Motor neuron (in vitro differentiated cells): Measurements from ENCODE around the gene BBS2. TPM values are rescaled to one million over a fixed set of nuclear protein-coding genes. Genes with fewer than 3 reads are reported as not detected.
A peak's percentile ranks its signal among the peaks of the same experiment; 100 is the strongest.

ENCODE experiments used
- ATAC-seq, 8 experiments: fragments of 200-7000 bp; cut with Tn5 transposase; replicated peaks in 6 of 8; 2 replicates each; pipeline ENCODE4 v1.8.0; 2021; ENCODE audit warnings: mild to moderate bottlenecking in 8 of 8, moderate library complexity in 8 of 8
- H3K27ac ChIP-seq, 2 donors: fragments of 250-450 bp; sonication (Bioruptor Pico); 2 replicates each; pipeline ENCODE4 v1.9.0; 2021; ENCODE audit warnings: antibody characterized with exemption in 2 of 2, mild to moderate bottlenecking in 2 of 2, moderate library complexity in 1 of 2
- H3K4me1 ChIP-seq, 2 donors: fragments of 250-450 bp; sonication (Bioruptor Pico); replicated peaks in 1 of 2; 2 replicates each; pipeline ENCODE4 v1.6.1; 2021; ENCODE audit warnings: antibody characterized with exemption in 2 of 2, mild to moderate bottlenecking in 2 of 2, moderate library complexity in 1 of 2
- H3K4me3 ChIP-seq, 5 donors: fragments of 250-450 bp; sonication (Bioruptor Pico); 2 replicates each; pipeline ENCODE4 v1.9.0; 2021; ENCODE audit warnings: antibody characterized with exemption in 5 of 5, mild to moderate bottlenecking in 5 of 5, moderate library complexity in 4 of 5
- WGBS, 10 experiments: fragments of 450-650 bp; shearing (Covaris generic); methylation state at CpG; one replicate each; pipeline ENCODE4 v1.0.0; 2022; 5-methylcytosine and 5-hydroxymethylcytosine counted together
- in situ Hi-C, 9 experiments: fragments of 400-800 bp; cut with MboI; loops; one replicate each; pipeline ENCODE4 v1.15.0; 2021; ENCODE audit warnings: low sequenced_read_pairs in 9 of 9, low pct_unique_long_range_greater_than_20kb in 2 of 9; ENCODE audit not compliant: unreplicated experiment in 9 of 9
- total RNA-seq, 8 experiments: library from RNA; unstranded; fragments of 300-600 nt; gene quantifications; 2 replicates each; pipeline versions ENCODE4 v1.2.3 to v1.2.4, GENCODE V29; 2022

BBS2 gene
- total RNA-seq, 8 experiments from 2014 or later: 31.8 to 107 (median 45.7) TPM

DNA sequence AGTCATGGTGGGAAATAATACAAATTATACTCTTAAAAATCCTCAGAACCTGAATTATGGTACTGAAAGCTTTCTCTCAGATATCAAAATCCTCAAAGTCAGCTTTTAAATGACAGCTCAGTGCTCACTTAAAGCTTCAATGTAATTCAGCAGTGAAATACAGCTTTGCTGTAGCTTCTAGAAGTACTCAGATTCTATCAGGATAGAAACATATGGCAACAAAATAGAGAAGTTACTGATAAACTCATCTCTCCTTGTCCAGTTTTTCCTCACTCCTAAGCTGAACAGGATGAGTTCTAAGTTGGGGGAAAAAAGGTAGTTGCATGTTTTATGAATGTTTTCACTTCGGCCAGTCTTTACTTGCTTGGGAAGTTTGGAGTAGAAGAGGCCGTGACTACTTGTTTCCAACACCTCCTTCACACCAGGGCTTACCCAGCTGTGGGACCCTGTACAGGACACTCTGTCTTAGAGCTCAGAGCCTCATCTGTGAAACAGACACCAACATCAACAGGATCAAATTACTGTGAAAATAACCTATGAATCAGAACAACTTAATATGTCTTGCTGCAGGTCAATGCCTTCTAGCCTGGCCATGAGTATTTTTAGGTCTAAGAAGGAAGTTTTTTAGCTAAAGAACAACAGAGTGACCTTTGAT is 38.2 kb downstream of the BBS2 start:
- Histone ChIP-seq H3K27ac (no peak overlapping the region), H3K4me1 (no peaks in the 10 kb centered on the region), H3K4me3 (no peak overlapping the region)
- in situ Hi-C loops: no loop called here
- WGBS, 10 experiments: 40 to 100% (median 88%) methylated on average over 1 to 2 of the region's 2 CpGs; no CpG with 5 or more reads in 3 of the 10 experiments
- no peak for ATAC-seq

DNA sequence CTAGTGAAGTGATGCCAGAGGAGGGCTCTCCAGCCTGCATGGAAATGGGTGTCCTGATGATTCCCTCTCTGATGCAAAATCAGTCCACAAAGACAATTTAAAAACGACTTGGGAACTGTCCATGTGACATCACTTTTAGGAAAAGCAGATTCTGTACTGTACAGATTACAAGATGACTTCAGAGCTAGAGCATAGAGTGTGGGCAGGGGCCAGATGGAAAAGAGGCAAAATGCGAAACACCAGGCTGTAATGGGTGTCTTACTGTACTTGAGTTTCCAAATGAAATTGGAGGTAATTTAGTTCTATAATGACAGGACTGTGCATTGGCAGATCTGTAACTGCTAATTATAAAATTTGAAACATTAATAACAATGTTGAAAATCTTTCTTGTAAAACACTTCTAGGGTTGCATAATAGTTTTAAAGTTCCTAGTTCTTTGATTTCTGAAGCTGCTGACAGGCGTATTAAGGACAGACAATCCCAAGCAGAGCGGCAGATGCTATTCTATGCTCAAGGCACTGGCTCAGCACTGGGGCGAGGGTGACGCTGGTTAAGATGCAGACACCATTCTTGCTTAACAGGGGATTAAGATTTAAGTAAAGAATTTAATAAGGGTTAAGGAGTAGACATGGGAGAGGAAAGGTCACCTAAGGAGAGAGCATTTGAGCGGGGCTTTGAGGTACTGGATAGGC is 38.9 kb downstream of the BBS2 start:
- Histone ChIP-seq H3K27ac (no peak overlapping the region), H3K4me3 (no peak overlapping the region), H3K4me1 (no peaks in the 10 kb centered on the region)
- WGBS, 10 experiments: 54 to 100% (median 83%) methylated on average over 1 to 7 of the region's 7 CpGs
- ATAC-seq: peak in 2 of 8 experiments; percentile 21 to 31
- in situ Hi-C loops: no loop called here

DNA sequence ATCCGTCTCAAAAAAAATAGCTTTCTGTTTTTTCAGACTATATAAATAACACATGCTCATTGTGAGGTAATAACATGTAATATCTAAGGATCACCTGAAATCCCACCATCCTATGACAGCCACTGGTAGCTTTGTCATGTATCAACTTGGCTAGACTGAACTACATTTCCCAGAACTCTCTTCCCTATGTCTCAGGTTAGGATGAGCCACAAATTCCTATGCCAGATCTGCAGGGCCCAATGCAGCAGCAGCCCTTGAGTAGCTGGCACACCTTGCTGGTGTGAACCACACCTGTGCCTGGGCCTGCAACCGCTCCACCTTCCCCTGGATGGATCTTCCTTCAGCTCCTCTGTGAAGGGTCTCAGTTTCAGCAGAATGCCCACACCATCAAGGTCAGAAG is 40.4 kb downstream of the BBS2 start:
- H3K4me3 ChIP-seq: no peak overlapping the region
- H3K4me1 ChIP-seq: no peaks in the 10 kb centered on the region
- no peak overlapping the region for H3K27ac ChIP-seq
- peak in 1 of 8 experiments; percentile 38 for ATAC-seq
- in situ Hi-C loops: no loop called here
- WGBS, 10 experiments: 80 to 100% methylated on average over 1 of the region's 2 CpGs; no CpG with 5 or more reads in 8 of the 10 experiments

DNA sequence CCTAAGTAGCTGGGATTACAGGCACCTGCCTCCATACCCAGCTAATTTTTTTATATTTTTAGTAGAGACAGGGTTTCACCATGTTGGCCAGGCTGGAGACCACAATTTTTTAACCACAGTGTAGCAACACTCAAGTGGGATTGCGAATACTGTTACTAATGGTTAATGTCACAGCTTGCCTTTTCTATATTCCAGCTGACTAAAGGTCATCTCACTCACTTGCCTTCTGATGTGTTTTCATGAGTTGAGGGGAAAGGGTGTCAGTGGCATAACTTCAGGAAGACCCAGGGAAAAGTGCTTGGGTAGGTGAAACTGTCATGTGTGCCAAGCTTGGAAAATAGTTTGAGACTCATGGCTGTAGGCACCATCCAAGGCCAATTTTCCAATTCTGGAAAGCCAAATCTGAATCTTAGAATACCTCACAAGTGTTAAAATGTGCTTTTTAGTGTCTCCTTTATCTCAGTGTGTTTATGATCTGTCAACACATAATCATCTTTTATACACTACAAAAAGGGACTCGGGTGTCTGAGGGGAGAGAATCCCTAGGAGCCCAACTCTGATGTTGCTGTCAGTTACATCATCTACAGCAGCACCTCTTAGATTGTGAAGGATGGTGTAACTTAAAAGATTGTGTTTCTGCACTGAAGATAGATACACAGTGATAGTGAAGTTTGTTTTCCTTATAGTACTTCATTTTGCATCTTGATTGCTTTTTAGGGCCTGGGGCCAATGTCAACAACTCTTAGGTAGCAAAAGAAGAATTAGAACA is 41.4 kb downstream of the BBS2 start:
- Histone ChIP-seq H3K27ac (no peak overlapping the region), H3K4me3 (no peak overlapping the region), H3K4me1 (no peaks in the 10 kb centered on the region)
- in situ Hi-C loops: no loop called here
- peak in 3 of 8 experiments; percentile 74 to 87 (median 78) for ATAC-seq
- WGBS, 10 experiments: 50 to 100% (median 80%) methylated on average over 1 to 2 of the region's 2 CpGs; no CpG with 5 or more reads in 3 of the 10 experiments

DNA sequence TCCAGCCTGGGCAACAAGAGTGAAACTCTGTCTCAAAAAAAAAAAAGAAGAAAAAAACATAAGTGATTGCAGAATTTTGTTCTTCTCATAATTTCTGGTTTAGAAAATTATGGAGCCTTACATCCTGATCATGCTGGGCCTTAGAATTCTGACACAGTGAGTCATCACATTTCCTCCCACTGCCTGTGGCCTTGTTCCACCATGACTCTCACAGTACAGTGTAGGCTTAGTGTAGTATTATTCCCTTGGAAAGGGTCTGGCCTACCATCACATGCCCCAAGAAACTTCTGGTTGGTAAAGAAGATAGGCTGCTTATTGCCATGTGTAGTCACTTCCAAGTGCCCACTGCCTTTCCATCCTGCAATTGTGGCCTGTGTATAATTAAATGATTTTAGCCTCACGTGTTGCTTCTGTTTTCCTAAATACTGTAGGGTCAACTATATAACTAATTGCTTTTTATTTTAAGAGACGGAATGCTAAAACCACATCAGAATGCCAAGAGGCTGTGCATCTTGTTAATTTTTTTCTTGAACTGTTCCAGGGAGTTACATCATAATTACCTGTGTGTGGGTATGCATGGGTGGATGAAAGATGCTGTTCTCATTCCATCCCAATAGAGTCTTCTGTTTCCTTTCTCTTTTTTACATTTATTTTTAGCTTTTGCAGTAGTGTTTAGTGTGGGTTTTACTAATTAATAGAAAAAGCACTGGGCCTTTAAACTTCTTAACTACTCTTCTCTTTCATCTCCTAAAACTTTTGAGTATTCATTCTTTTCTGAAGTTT is 42.5 kb downstream of the BBS2 start:
- WGBS, 10 experiments: 70 to 100% (median 96%) methylated on average over 1 to 2 of the region's 2 CpGs; no CpG with 5 or more reads in 3 of the 10 experiments
- Histone ChIP-seq H3K4me1 (no peaks in the 10 kb centered on the region), H3K4me3 (no peak overlapping the region), H3K27ac (no peak overlapping the region)
- in situ Hi-C loops: no loop called here
- ATAC-seq: peak in 5 of 8 experiments; percentile 27 to 97 (median 76)

DNA sequence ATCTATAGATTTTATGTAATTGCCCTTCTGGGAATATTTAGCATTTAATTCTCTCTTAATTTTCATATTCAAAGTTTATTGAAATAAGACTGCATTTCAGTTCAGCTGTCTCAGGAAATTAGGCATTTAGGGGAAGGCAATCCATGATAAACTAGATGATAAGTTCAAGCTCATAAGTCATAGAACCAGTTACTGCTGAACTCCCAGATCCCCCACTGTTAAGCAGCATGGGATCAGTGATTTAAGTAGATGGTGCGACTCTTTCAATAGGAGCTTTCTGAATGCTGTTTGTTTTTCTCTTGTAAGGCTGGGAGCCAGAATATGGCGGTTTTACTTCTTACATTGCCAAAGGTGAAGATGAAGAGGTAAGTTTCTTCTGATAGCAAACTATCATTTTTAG is 44.6 kb downstream of the BBS2 start:
- H3K4me3 ChIP-seq: no peak overlapping the region
- WGBS, 10 experiments: 60 to 100% (median 87%) methylated on average over 1 to 2 of the region's 2 CpGs; no CpG with 5 or more reads in 2 of the 10 experiments
- no peak overlapping the region for H3K27ac ChIP-seq
- peak in 1 of 8 experiments; percentile 84 for ATAC-seq
- H3K4me1 ChIP-seq: no peaks in the 10 kb centered on the region
- in situ Hi-C loops: no loop called here

DNA sequence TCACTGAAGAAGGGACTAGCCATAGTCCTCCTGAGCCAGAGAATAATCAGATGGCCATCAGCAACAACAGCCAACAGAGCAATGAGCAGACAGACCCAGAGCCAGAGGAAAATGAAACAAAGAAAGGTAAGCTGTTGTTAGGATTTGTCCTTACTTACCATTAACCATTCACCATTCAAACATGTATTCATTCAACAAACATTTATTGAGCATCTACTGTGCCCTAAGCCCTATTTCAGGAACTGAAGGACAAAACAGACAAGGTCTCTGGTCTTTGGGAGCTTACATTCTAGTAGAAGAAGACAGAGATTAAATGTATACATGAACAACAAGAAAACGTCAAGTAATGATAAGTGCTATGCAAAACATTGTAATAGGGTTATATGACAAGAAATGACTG is 49.2 kb downstream of the BBS2 start:
- WGBS, 10 experiments: 88 to 100% (median 100%) methylated on average over 1 of the region's 1 CpG; no CpG with 5 or more reads in 3 of the 10 experiments
- no peak overlapping the region for H3K27ac ChIP-seq
- H3K4me3 ChIP-seq: no peak overlapping the region
- in situ Hi-C loops: no loop called here
- no peaks in the 10 kb centered on the region for H3K4me1 ChIP-seq
- no peak for ATAC-seq

DNA sequence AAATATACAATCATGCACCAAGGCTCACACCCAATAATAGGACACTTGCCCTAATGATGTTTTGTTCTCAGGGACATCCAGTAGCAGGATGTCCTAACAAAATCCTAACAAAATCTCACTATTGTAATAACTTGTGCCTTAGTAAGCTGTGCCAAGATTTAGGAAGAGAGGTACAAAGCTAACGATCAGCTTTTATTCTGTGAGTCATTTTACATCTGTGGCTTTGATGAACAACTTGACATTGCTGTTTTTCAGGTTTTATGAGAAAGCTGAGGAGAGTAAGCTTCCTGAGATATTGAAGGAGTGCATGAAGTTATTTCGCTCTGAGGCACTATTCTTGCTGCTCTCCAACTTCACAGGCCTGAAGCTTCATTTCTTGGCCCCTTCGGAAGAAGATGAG is 49.6 kb downstream of the BBS2 start:
- ATAC-seq: no peak
- in situ Hi-C loops: no loop called here
- 33 to 100% (median 98%) methylated on average over 1 to 3 of the region's 3 CpGs; no CpG with 5 or more reads in 2 of the 10 experiments for WGBS, 10 experiments

DNA sequence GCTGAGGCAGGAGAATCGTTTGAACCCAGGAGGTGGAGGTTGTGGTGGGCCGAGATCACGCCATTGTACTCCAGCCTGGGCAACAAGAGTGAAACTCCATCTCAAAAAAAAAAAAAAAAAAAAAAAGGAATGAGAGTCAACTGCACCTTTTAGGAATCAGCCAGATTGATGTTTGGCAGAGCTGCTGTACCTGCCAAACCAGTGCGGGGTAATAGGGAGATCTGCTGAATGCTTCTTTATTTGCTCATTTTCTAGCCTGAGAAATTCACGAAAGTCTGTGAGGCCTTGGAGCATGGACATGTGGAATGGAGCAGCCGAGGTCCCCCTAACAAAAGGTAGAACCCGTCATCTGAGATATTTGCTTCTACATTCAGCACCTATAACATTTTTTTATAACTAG is 50.1 kb downstream of the BBS2 start:
- Histone ChIP-seq H3K4me1 (no peaks in the 10 kb centered on the region), H3K4me3 (no peak overlapping the region), H3K27ac (no peak overlapping the region)
- 93 to 100% (median 98%) methylated on average over 2 to 7 of the region's 7 CpGs; no CpG with 5 or more reads in 2 of the 10 experiments for WGBS, 10 experiments
- ATAC-seq: no peak
- in situ Hi-C loops: no loop called here

More for the DNA sequence above, 49.6 kb downstream of the BBS2 start:
- Histone ChIP-seq H3K4me1 (no peaks in the 10 kb centered on the region), H3K27ac (no peak overlapping the region), H3K4me3 (no peak overlapping the region)

DNA sequence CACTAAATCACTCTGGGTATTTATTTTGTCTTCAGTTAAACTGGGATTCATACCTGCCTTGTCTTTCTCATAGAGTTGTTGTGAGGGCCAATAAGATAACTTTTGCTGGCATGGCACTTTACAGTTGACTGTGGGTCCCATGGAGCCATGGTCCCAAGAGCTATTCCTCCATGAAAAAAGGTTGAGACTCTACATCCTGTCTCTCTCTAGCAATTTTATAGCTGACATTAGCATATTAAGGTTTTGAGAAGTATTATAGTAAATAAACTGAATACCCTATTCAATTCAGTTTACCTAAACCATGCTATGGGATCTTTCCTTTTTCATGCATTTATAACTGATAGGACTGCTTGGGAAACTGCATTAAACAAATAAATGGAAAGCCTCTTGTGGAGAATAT is 51.0 kb downstream of the BBS2 start:
- Histone ChIP-seq H3K4me3 (no peak overlapping the region), H3K27ac (no peak overlapping the region), H3K4me1 (no peaks in the 10 kb centered on the region)
- in situ Hi-C loops: no loop called here
- ATAC-seq: no peak

DNA sequence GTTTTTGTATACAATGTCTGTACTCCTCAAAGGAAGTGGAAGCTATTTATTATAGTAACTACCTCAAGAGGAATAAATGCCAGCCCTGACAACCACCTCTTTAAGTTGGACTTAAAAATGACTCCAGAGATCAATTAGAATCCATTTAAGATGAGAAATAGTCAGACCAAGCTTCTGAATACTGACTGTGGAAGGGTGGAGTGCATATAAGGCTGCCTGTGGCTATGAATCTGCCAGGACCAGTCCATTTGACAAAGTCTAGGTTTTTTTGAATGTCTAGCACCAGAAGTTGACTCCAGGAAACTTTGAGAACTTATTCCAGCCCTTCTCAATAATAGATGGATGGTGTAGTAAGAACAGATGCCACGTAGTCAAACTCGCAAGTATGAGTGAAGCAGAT is 53.5 kb downstream of the BBS2 start:
- peak in 2 of 8 experiments; percentile 76 to 82 for ATAC-seq
- Histone ChIP-seq H3K4me3 (no peak overlapping the region), H3K27ac (no peak overlapping the region), H3K4me1 (no peaks in the 10 kb centered on the region)
- in situ Hi-C loops: no loop called here
- WGBS, 10 experiments: 88 to 100% (median 94%) methylated on average over 1 to 2 of the region's 2 CpGs; no CpG with 5 or more reads in 3 of the 10 experiments

DNA sequence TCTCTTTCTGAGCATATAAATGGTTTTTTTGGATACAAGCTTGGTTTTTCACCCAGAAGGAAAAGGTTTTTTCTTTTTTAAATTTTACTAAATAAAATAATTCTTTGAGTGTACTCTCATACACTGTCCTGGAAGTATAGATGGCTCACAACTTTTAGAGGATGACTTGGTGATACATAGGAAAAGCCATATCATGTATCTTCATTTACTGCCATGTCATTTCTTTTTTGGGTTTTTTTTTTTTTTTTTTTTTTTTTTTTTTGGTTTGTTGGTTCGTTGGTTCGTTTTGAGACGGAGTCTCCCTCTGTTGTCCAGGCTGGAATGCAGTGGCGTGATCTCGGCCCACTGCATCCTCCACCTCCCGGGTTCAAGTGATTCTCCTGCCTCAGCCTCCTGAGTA is 56.7 kb downstream of the BBS2 start:
- in situ Hi-C loops: no loop called here

More for the DNA sequence above, 56.7 kb downstream of the BBS2 start:
- Histone ChIP-seq H3K4me1 (no peaks in the 10 kb centered on the region), H3K4me3 (no peak overlapping the region), H3K27ac (no peak overlapping the region)
- WGBS, 10 experiments: 40 to 100% (median 96%) methylated on average over 1 to 6 of the region's 6 CpGs; no CpG with 5 or more reads in 2 of the 10 experiments
- ATAC-seq: no peak
